ENCODE measurements around the gene TMEM51.

Gene TMEM51

GRCh38 chr1:15255582-15256149 is 102.1 kb downstream of the TMEM51 start:
- DNase-seq = no peak

DNA sequence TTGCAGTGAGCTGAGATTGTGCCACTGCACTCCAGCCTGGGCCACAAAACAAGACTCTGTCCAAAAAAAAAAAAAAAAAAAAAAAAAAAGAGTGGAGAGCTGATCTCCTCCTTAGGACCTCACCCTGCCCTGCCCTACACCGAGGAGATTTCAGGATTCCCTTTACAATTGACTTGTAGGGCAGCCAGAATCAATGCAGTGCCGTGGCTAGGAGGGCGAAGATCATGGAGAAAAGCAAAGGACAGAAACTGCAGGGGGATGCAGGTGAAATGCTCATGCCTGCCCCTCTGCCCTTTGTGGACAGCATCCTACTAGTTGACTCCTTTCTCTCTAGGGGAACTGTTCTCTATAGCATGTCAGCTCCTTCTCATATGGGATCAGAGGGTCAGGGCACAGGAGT is 103.0 kb downstream of the TMEM51 start:
- DNase-seq = no peak

GRCh38 chr1:15257309-15257708 is 103.8 kb downstream of the TMEM51 start:
- no peak for DNase-seq

DNA sequence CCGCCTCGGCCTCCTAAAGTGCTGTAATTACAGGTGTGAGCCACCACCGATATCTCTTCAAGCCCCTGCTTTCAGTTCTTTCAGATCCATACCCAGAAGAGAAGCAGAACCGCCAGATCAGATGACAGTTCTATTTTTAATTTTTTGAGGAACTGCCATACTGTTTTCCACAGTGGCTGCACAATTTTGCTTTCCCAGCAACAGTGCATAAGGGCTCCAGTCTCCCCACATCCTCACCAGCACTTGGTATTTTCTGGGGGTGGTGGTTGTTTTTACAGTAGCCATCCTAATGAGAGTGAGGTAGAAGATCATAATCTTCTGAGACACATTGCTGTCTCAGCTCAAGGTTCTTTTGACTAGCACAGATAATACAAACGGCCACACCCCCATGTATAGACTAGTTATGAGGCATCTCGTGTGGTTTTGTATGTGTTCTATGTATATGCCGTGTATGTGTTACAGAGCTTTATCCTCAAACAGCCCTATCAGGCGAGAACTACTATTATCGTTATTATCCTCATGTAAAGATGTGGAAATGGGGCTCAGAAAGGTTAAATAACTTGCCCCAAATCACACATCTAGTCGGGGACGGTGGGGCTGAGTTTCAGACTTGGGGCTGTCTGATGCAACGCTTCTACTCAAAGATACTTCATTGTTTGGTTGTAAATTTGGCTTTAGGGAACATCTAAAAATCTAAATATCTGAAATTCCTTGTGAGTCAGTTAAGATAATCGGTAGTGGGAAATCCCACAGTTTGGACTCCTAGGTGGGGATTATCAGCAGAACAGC is 105.5 kb downstream of the TMEM51 start:
- DNase-seq = no peak

DNA sequence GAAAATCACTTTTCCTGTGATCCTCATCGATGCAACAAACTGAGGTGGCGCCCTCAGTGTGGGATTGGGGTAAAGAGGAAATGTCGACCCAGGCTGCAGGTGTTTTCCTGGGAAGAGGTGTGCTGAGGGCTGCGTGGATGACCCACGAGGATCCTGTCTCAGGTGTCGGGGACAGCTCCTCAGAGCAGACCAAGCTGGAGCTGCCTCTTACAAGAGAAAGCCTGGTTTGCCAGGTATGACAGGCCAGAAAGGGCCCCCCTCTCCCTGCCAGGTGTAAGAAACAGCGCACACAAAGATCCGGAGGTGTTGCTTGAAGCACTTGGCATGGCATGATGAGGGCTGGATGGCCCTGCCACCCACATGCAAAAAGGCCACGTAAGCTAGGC is 106.1 kb downstream of the TMEM51 start:
- no peak for DNase-seq

GRCh38 chr1:15260418-15261154 is 107.0 kb downstream of the TMEM51 start:
- no peak for DNase-seq

DNA sequence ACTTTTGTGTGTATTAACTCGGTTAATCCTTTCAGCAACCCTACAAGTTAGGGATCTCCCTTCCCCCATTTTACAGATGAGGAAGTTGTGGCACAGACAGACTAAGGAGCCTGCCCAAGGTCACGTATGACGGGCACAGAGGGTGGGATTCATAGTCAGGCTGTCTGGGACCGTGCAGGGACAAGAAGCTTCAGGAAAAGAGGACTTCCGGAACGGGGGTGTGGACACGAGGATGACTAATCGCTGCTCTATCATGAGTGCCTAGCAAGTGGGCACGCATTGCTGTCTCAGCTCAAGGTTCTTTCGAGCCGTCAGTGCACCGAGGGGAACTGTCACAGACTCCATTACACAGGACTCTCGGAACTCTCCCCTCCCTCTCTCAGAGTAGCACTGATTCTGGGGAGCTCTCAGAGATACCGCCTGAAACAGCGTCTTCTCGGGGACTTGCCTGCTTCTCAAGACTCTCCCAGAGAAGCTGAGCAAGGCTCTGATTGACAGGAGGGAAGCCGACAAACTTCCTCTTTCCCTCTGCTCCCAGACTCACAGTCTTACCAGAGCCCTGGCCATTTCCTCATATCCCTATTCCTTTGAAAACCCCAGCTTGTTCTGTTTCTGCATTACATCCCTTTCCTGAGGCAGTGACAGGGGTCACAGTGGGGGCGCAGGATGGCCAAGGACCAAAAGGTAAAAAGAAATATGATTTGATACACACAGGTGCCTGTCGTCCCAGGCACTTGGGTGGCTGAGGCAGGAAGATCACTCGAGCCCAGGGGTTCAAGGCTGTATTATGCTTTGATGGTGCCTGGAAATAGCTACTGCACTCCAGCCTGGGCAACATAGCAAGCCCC is 107.8 kb downstream of the TMEM51 start:
- DNase-seq = no peak

DNA sequence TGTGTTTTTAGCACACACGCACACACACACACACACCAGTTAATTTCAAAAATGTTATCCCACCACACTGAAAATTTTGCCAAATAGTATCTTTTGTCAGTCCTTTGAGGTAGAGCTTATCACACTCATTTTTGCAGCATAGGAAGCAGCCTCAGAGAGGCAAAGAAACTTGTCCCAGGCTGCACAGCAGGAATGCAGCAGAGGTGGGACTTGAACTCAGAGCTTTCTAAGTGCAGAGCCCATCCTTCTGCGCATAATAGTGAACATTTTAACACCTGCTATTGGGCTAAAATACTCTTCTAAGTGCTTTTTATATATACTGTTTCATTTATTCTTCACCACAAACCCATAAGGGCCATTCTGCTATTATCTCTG is 108.4 kb downstream of the TMEM51 start:
- no peak for DNase-seq

- DNase-seq = no peak
These were observed 109.2 kb downstream of the TMEM51 start for GRCh38 chr1:15262706-15263105.

DNA sequence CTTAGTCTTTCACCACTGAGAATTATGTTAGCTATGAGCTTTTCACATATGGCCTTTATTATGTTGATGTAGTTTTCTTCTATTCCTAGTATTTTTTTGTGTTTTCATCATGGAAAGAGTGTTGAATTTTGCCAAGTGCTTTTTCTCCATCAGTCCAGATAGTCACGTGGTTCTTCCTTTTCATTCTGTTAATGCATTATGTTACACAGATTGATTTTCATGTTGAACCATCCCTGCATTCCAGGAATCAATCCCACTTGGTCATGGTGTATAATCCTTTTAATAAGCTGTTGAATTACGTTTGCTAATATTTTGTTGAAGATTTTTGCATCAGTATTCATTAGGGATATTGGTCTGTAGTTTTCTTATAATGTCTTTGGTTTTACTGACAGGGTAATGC is 111.2 kb downstream of the TMEM51 start:
- DNase-seq = no peak

All from DMS79 (cell line).